NT2/D1 (cell line): ENCODE results near the gene NUDC.

Experiments
- SUZ12 ChIP-seq: IDR thresholded peaks from 2 replicates; pipeline ENCODE4 v1.6.1; 2011; ENCODE audit not compliant: insufficient read length, insufficient read depth; ENCODE audit errors: extremely low read depth
- YY1 ChIP-seq: IDR thresholded peaks from 2 replicates; pipeline ENCODE4 v1.6.1; 2011; ENCODE audit not compliant: insufficient read length, insufficient read depth
- ZNF274 ChIP-seq: IDR thresholded peaks from 2 replicates; pipeline ENCODE4 v1.6.1; 2011; ENCODE audit warnings: mild to moderate bottlenecking, low read depth, low read length

GRCh38 chr1:26971590-26971989 lies 50.0 kb downstream of the NUDC start:
- TF ChIP-seq SUZ12 (no peak), YY1 (no peak), ZNF274 (no peak)
